T-helper 1 cell treated with Interleukin-12 subunit alpha and Interleukin-12 subunit beta and Interleukin-4 antibody, amounts not matched to agents 30 ng/mL and 1 ng/mL, for 36 hours (primary cell): Measurements from ENCODE around the gene ASCL1. TPM values are rescaled to one million over a fixed set of nuclear protein-coding genes. Genes with fewer than 3 reads are reported as not detected.

Experiments used
- intact Hi-C: fragments of 100-400 bp; cut with micrococcal nuclease; formaldehyde crosslinking; loops from one replicate; pipeline ENCODE4 v1.15.1; 2024
- total RNA-seq: library from RNA; stranded (reverse); gene quantifications from 2 replicates; pipeline ENCODE4 v1.2.3, GENCODE V29; 2022

The ASCL1 gene
- not detected in 2 replicates for total RNA-seq

DNA sequence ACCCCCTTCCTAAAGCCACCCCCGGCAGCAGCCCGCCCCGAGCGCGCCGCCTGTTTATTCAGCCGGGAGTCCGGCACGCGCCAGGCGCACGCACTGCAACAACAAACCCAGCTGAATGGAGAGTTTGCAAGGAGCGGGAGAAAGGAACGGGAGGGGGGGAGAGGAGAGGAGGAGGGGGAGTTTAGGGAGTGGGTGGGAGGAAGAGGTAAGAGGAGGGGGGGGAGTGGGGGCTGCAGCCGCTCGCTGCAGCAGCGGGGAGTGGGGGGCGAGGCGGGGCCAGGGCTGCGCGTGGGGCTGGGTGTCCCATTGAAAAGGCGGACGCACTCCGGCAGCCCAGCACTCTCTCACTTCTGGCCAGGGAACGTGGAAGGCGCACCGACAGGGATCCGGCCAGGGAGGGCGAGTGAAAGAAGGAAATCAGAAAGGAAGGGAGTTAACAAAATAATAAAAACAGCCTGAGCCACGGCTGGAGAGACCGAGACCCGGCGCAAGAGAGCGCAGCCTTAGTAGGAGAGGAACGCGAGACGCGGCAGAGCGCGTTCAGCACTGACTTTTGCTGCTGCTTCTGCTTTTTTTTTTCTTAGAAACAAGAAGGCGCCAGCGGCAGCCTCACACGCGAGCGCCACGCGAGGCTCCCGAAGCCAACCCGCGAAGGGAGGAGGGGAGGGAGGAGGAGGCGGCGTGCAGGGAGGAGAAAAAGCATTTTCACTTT, at the start of gene ASCL1:
Gene ASCL1, plus strand, starts transcription at position 336 of the 712 bp plus-strand sequence. CDS start 571 bp downstream, outside the sequence.
- intact Hi-C loops: loop anchor here (1.0 to 5.0 kb wide), 3 partner anchors 8 to 319 kb away; no protein-coding TSS in a partner anchor

DNA sequence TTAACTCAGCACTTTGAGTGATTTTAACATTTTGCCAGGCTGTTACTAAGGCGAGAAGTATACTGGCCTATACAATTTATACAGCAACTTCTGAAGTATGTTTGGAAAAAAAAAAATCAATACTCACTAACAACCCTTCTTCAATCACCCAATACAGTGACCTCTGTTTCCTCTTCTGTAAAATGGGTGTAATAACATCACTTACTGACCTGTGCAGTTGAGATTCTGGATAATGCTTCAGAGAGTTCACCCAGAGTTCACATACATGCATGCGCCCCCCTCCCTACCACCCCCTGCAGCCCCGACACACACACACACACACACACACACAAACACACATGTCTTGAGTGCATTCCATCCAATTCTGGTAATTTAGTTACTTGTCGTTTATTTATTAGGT, 49.6 kb upstream of the ASCL1 start:
- intact Hi-C loops: no loop called here

DNA sequence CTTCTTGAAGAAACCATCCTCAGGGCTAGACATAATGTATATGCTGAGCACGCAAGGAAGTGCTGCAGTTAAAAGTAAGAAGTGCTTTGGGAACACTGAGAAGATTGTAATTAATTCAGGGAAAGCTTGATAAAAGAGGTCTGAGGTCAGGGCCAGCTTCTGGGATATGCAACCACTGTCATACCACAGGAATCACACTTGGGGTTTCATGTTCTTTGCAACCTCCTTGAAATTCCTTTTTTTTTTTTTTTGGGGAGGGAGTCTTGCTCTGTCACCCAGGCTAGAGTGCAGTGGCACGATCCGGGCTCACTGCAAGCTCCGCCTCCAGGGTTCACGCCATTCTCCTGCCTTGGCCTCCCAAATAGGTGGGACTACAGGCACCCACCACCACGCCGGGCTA, 47.3 kb upstream of the ASCL1 start:
- intact Hi-C loops: no loop called here

DNA sequence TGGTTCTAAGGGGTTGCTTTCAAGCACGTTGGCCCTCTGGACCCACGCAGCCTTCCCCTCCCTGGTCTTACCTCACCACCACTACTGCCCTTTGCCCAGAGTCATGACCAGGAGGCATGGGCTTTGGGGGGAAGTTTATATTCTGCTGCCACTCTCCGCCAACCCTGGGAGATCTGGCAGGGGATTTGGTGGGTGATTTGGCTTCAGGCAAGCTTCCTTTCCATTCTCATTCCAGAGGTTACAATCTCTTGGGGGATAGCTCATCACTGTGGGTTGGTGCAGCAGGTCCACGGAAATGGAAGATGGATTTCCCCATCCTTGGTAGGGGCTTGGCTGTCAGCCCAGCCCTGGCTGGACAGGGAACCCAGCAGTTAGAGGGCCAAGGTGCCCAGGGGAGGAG, 46.7 kb upstream of the ASCL1 start:
- intact Hi-C loops: no loop called here

DNA sequence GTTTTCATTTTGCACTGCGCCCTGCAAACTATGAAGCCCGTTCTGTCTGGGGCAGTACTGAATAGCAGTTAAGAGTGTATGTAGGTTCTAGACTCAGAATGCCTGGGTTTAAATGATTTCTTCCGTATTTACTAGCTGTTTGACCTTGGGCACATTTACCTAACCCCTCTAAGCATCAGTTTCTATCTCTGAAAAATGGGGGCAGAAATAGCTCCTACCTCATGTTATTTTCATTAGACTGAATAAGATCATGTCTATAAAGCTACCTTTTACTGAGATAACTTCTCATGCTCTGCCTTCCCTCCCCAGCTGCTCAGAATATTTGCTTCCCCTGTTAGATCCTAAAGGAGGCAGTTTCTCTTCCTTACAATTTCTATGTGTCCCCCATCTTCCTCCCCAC, 46.2 kb upstream of the ASCL1 start:
- intact Hi-C loops: no loop called here

DNA sequence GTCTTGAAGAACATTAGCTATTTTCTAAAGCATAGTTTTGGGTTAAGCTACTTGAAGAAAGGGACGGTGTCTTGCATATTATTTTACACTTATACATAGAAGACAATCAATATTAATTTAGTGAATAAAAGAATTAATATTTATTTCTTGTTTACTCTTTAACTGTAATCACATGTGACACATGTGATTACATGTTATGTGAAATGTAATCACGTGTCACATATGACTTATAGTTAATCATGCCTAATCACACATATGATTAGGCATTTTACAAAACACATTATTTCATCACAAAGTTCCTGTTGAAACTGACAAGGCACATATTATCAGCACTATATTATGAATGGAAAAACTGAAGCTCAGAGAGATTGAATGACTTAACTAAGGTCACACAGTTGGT, 45.2 kb upstream of the ASCL1 start:
- intact Hi-C loops: no loop called here

DNA sequence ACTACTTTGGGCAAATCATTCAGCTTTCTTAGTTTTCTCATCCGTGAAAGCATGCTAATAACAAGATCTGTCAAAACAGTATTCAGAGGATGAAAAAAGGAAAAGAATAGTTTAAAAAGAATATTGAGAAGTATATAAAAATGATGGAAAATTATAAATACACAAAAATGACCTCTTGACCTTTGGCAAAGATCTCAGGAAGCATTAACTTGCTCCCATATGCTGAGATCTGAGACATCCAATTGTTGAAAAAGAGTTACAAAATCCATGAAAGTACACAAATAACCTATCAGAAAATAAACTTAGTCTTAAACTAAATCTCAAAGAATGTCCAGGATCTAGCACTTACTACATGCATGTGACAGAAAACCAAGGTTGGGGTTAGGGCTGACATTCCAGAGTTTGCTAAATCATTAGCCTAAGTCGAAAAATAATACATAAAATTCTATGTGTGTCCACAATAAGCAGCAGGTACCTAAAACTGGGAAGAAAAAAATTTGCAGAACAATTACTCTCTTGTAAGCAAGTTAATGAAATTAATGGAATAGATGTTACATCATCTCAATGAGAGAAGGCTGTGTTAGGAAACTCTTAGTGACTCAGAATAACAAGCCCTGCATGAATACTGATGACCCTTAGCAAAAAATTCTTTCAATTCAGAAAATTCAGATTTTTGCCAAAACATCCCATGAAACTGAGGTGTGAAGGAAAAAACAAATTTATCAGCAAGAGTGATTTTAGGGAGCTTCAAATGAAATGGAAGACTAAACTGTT, 43.8 kb upstream of the ASCL1 start:
- intact Hi-C loops: no loop called here

DNA sequence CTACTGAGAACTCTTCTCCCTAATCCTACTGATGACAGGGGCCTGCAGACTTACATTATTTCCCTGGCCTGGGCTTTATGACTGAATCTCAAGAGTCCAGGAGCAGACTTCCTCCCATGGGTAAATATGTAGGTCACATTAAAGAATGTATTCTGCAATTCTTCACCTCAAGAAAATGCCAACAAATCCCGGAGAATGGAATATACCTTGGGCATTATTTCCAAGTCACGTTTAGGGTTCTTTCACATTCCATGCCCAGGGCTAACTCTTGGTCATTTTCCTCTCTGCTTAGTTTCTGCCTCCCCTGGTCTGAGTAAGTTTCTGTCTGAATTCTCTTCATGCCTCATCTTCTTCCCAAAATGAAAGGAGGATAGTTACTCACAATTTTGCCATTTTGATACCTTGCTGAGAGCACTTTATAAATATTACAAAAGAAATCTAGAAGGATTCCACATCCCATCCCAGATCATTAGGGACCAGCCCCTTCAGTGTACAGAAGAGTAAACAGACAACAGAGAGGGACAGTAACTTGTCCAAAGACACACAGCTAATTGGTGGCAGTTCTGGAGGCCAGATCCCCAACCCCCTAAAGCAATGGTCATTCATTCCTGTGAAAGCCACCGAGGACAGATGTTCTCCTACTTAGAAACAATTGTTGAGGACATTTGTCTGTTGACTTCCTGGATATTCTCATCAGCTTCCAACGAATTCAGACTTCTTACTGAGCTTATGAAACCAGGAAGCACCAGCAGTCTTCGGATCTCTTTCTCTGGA, 41.0 kb upstream of the ASCL1 start:
- intact Hi-C loops: no loop called here

DNA sequence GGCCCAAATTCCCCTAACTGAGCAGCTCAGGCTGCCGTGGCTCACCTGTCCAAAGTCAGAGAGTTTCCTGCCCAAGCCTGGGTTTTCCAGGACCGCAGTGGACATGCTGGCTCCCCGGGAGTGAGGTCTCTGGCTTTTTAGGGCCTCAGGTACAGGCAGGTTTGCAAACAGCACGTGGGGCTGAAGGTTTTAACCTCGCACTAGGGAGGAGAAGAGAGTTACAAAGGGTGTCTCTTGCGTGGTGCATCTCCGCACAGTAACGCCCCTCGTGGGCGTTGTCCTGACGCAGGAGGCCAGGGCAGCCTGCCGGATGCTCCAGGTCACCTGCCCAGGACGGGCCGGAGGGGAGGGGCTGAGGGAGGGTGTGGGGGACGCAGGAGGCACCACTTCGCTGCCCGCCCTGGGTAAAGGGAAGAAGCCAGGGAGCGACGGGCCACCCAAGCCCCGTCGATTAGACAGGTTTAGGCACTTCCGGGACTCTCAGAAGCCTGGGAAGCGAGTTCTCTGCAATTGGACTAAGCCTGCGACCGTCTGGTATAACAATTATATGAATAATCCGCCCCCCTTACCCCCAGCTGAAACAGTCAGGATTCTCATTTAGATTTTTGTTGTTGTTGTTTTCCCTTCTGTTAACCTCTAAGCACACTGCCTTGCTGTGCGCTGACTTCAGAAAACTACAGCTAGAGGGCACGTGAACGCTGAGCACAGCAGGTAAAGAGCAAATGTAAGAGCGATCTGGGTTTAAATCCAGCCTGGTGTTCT, 40.3 kb upstream of the ASCL1 start, which contains the start of gene PAH:
Gene PAH, minus strand, starts transcription at position 219 of the 762 bp plus-strand sequence. Its CDS starts 114 bp downstream, at position 105.
- intact Hi-C loops: no loop called here

DNA sequence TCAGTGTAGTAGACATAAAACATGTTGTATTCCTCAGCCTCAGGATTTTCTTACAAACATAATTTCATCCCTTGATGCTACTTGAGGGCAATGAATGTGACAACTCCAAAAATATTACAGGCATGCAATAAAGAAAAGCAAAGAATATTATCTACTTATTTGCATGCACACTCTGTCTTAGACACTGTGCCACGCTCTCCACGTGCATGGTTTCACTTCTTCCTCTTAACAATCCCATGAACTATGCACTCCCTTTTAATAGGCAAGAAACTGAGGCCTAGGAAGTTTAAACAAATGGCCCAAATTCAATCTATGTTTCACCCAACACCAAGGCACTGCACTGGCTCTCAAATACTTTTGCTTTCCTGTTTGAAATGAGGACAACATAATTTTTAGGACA, 38.6 kb upstream of the ASCL1 start:
- intact Hi-C loops: no loop called here

DNA sequence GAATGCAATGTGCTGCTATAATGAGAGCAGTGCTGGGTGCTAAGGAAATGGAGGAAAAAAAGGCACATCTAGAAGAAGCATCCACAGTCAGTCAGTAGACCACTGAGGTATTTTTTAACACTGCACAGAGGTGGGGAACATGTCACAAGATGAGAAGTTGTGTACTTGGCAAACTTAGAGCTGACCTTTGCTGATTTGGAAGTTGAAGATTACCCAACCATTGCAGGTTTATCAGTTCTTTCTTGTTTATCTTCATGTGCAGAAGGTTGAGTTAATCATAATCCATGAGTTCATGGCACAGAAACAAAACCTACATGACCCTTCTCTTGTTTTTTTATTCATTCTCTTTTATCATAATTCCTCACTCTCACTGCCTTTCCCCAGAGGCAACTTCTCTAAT, 37.2 kb upstream of the ASCL1 start:
- intact Hi-C loops: no loop called here

DNA sequence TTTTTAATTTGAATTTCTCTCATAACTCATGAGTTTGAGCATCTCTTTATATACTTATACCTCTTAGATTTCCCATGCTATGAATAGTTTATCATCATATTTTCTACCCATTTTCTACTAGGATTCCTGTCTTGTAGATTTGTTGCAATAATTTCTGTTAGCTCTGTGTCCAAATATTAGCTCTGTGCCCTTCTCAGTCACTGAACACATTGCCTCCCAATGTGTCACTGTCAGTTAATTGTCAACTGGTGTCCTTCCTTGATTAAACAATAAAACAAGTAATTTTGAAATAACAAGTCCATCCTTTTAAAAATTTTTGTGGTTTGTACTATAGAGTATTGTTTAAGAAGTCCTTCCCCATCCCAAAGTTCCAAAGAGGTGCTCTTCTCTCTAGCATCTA, 36.2 kb upstream of the ASCL1 start:
- intact Hi-C loops: no loop called here

DNA sequence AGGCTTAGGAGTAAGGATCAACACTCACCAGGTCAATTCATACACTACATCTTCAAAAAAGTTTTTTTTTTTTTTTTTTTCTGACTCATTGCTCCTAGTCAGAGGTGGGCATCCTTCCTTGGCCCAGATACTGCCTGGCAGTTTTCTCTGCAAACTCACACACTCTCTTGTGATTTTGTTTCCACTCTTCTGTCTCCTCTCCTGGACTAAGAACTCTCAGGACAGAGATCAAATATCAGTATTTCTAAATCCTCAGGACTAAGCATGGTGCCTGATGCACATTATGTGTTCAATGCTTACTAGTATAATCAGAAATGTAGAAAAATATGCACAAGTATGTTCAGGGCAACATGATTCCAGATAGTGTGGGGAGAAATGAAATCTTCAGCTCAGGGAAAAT, 30.3 kb upstream of the ASCL1 start:
- intact Hi-C loops: no loop called here

DNA sequence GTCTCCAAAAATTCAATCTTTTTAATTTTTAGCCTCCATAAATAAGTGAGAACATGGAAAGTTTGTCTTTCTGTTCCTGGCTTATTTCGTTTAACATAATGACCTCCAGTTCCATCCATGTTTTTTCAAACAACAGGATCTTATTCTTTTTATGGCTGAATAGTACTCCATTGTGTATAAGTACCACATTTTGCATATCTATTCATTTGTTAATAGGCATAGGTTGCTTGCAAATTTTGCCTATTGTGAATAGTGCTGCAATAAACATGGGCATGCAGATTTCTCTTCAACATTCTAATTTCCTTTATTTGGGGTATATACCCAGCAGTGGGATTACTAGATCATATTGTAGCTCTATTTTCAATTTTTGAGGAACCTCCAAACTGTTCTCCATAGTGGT, 24.3 kb upstream of the ASCL1 start:
- intact Hi-C loops: no loop called here

DNA sequence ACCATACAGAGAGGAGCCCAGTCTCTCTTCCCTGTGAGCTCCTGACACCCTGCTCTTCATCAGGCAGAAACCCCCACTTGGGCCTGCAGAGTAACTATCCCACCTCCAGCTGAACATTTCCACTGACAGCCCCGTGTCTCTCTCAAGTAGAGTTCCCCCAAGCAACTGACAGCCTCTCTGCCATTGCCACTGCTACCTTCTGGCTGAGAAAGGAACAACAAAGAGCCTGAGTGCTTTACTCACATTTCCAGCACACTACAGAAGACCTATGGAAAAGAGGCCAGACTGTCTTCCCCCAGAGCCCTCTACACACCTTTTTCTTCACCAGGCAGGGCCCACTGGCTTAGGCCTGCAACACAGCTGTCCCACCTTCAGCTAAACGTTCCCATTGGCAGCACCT, 18.4 kb upstream of the ASCL1 start:
- intact Hi-C loops: no loop called here

DNA sequence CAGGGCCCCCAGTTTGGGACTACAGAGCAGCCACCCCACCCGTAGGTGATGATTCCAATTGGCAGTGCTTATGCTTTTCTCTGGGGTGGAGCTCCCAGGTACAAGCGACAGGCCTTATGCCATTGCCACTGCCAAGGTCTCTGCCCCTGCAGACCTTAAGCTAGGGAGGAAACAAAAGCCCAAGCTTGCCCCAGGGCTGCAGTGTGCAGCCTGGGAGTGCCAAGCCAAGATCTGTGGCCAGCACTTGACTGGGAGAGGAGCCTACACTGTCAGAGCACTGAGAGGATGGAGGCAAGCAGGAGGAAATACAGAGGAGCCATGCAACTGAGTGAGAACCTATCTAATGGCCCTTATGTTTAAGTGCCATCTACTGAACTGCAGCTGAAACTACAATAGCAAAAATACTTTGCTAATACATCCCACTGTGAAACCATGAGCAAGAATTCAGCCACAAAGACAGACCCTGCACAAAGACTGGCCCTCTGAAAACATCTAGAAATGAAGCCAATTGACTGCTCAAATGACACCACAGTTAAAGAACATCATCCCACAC, 17.7 kb upstream of the ASCL1 start:
- intact Hi-C loops: no loop called here

DNA sequence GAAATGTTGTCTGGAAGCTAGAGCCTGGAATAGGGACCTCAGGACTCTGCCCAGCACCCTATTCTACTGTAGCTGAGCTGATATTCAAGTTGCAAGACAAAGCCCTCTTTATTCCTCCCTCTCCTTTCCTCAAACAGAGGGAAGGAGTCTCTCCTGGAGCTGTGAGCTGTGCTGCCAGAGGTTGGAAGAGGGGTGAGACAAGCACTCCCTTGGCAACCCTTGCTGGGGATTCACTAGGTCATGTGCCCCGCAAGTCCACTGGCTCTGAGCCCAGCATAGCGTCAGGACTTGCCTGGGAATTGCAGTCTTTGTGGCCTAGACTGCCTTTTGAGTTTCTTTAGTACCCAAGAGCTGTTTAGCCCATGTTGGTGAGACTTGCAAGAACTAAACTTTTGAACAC, 11.4 kb upstream of the ASCL1 start:
- intact Hi-C loops: loop anchor here (5.0 kb wide), 1 partner anchor 64 kb away; no protein-coding TSS in a partner anchor

DNA sequence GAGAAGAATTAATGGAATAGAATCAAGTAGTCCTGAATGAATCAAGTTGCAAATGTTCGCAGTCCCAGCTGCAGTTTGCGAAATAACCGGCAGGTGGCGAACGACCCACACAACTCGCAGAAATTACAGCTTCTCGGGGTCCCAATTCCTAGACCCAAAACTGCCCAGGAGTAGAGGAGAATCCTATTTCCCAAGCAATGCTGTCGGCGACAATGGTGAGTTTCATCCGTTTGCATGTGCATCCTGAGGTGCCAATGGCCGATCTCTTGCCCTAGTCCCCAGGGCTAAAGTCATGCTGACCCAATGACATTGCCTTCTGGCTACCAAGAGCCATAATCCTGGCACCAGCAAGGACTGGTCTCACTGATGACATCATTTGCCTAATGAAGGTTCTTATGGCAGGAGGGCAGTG, 8.5 kb upstream of the ASCL1 start:
- intact Hi-C loops: loop anchor here (1.0 to 5.0 kb wide), 4 partner anchors 67 to 682 kb away; no protein-coding TSS in a partner anchor

DNA sequence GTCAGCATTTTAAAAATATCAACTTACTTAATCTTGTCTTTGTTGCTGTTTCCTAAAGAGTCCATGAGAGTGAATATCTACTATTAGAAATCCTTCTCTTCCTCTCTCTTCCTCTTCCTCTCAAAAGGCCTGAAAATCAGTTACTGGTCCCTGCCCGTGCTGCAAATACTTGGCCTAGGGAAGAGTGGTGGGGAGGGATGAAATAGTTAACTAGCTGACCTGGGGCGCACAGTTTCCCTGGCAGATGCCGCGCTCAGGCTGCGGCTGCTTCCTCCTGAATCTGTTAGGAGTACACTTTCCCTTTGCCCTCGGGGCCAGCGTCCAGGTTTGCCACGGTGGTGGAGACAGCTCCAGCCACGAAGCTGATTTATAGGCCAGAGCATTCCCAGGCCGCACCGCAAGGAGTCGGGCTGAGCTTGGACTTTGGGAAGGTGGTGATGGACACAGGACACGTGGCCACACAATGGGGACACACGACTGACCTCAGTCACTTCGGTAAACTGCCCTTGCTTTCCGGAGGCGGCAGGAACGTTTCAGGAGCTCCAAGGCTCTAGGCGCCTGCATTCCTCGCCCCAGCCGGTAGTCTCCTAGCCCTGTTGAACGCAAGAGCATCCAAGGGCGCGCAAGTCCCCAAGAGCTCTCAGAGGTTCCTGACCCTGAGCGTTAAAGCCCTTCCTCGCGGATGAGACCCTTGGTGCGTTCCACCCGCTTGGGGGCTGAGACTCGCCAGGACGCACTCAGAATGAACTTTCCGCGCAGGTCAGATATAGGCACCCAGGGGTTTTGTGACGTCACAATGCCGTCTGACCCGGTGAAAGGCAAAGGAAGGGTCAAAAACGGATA, 7.1 kb upstream of the ASCL1 start:
- intact Hi-C loops: loop anchor here (5.0 kb wide), 1 partner anchor 492 kb away; no protein-coding TSS in a partner anchor
